B cell (primary cell): ENCODE results near the gene ACOX3.

Experiments used
- CTCF ChIP-seq: fragments of 200-600 bp; IDR thresholded peaks from one replicate; pipeline ENCODE4 v1.8.0; 2022; ENCODE audit warnings: antibody characterized with exemption, mild to moderate bottlenecking
- EZH2 ChIP-seq: IDR thresholded peaks from 2 replicates; pipeline ENCODE4 v1.6.1; 2012; ENCODE audit warnings: borderline replicate concordance, low read depth, mild to moderate bottlenecking, moderate library complexity, low read length; ENCODE audit not compliant: insufficient read depth, poor library complexity, severe bottlenecking

DNA sequence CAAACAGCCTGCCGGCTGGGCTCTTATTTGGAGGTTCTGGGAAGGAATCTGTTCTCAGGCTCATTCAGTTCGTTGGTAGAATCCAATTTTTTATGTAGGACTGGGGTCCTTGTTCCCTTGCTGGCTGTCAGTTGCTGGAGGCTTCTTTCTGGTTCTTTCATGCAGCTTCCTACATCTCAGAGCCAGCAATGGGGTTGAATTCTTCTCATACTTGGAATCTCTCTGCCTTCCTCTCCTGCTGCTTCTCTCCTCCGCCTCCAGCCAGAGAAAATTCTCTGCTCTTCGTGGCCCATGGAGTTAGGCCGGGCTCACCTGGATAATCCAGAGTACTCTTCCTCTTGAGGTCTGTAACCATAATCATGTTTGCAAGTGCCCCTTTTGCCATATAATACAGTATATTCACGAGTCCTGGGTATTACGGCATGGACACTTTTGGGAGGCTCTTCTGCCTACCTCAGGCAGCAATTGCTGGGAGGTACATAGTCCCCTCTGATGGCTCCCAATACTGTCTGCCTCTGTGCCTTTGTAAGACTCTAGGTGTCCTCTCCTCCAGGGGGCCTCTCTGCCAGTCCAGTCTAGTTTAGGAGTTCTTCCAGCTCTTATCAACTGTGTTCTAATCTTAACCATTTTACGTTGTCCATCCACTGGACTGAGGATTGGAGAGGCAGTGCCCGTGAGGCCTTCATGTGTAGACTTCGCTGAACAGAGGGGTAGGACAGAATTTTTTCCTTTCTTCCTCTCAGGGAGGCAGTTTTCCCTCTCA lies 2.3 kb upstream of the ACOX3 start:
- no peak for TF ChIP-seq CTCF
- no peak for TF ChIP-seq EZH2
